ENCODE data around the gene RAB11FIP4. TPM values are rescaled to one million over a fixed set of nuclear protein-coding genes. Genes with fewer than 3 reads are reported as not detected.

The RAB11FIP4 gene
- total RNA-seq, 1 donor from 2014 or later = 10.2 TPM

GRCh38 chr17:31401456-31402254 is 10.2 kb downstream of the RAB11FIP4 start:
- Histone ChIP-seq H3K79me2 (ENCODE audit: low read depth) (no peaks in the 10 kb centered on the region), H3K27me3 (no peaks in the 10 kb centered on the region), H3F3A (ENCODE audit: low read depth) (no peaks in the 10 kb centered on the region), H3K4me2 (no peak overlapping the region), H3K9ac (no peak overlapping the region), H3K27ac (no peak overlapping the region), H2AFZ (replicated peaks) (no peak overlapping the region), H3K9me3 (ENCODE audit: low read depth) (no peaks in the 10 kb centered on the region), H3K36me3 (no peaks in the 10 kb centered on the region), H3K4me1 (no peaks in the 10 kb centered on the region), H3K4me3 (no peak overlapping the region), H4K20me1 (ENCODE audit: low read depth) (no peaks in the 10 kb centered on the region)
- Mint-ChIP-seq H3K9me3 (no peaks in the 10 kb centered on the region), H3K27ac (peak overlapping the region; percentile 30), H3K4me3 (no peak overlapping the region), H3K27me3 (ENCODE audit: insufficient read depth, low read depth) (peaks cover 17% of the 10 kb centered on the region), H3K36me3 (no peaks in the 10 kb centered on the region), H3K4me1 (peaks cover 12% of the 10 kb centered on the region)
- no peak for DNase-seq (ENCODE audit: low spot score)
- TF ChIP-seq, protein P1, sequence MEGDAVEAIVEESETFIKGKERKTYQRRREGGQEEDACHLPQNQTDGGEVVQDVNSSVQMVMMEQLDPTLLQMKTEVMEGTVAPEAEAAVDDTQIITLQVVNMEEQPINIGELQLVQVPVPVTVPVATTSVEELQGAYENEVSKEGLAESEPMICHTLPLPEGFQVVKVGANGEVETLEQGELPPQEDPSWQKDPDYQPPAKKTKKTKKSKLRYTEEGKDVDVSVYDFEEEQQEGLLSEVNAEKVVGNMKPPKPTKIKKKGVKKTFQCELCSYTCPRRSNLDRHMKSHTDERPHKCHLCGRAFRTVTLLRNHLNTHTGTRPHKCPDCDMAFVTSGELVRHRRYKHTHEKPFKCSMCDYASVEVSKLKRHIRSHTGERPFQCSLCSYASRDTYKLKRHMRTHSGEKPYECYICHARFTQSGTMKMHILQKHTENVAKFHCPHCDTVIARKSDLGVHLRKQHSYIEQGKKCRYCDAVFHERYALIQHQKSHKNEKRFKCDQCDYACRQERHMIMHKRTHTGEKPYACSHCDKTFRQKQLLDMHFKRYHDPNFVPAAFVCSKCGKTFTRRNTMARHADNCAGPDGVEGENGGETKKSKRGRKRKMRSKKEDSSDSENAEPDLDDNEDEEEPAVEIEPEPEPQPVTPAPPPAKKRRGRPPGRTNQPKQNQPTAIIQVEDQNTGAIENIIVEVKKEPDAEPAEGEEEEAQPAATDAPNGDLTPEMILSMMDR (IDR thresholded peaks at IDR 0.05) = no peak
- TF ChIP-seq EZH2phosphoT487 (IDR thresholded peaks at IDR 0.05) (no peak), EZH2 (IDR thresholded peaks at IDR 0.05) (no peak)

DNA sequence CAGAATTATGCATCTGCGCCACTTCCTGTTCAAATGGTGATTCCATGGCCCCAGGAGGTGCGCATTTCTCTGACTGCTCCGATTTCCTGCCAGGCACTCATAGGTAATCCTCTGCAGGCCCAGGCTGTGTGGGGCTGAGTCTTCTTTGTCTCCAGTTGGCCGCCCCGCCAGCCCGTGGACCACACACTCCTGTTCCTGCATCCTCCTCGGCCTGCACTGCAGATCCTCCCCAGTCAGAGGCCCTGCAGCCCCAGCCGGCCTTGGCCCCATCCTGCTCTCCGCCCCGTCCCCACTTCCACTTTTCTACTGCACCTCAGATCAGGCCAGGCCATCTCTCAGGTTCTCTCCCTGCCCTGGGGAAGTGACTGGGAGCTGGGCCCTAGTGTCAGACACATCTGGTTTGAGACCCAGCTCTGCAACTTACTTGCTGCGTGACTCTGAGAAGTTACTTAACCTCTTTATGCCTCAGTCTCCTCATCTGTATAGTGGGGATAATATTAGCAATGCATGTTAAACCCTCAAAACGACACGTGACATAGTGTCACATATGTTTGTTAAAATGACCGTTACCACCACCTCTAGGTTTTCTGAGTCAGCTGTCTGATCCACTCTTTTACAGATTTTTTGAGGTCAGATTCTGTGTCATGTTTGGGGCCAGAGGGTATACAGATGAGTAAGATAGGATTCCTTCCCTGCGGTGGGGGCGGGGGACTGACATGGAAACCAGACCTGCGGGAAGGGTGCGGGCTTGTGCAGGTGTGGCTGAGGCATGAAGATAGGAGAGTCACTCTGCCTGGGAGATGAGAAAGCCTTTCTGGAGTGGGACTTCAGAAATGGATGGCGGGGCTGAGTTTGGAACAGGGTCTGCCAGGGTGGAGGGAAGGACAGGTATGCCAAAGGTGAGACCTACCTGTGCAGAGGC is 12.8 kb downstream of the RAB11FIP4 start:
- H3K4me3 Mint-ChIP-seq = peak overlapping the region; percentile 30
- peak overlapping the region; percentile 81 for H3K27ac Mint-ChIP-seq

DNA sequence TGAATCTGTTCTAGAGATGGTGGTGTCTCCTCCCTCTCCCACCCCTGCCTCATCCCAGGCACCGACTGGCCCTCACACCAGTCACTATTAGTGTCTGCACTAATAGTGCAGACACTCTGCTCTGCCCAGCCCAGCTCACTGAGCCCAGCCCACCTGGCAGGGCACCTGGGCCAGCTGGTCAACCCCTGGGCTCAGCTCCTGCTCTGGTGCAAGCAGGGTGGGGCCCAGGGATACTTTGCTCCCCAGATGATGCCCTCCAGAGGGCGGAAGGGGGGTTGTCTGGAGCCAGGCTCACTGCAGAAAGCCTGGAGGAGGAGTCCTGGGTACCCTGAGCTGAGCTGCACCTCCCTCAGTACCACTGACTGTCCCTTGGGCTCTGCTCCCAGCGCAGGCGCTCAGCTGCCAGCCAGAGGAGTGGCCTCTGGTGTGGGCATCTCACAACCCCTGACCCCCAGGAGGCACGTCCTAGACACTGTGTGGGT is 14.5 kb downstream of the RAB11FIP4 start:
- Mint-ChIP-seq H3K36me3 (no peaks in the 10 kb centered on the region), H3K9me3 (no peaks in the 10 kb centered on the region), H3K4me1 (peaks cover 16% of the 10 kb centered on the region), H3K27ac (no peak overlapping the region), H3K4me3 (no peak overlapping the region), H3K27me3 (ENCODE audit: insufficient read depth, low read depth) (peaks cover 17% of the 10 kb centered on the region)
- H3K9ac ChIP-seq = no peak overlapping the region
- peak; percentile 32 for DNase-seq (ENCODE audit: low spot score)
- H3K27me3 ChIP-seq = no peaks in the 10 kb centered on the region
- peaks cover 5% of the 10 kb centered on the region for H3K4me1 ChIP-seq
- H3K27ac ChIP-seq = no peak overlapping the region
- H3K4me3 ChIP-seq = no peak overlapping the region
- no peak overlapping the region for H2AFZ ChIP-seq (replicated peaks)
- no peak for TF ChIP-seq EZH2 (IDR thresholded peaks at IDR 0.05)
- no peak for TF ChIP-seq EZH2phosphoT487 (IDR thresholded peaks at IDR 0.05)
- TF ChIP-seq, protein P1 (IDR thresholded peaks at IDR 0.05) = no peak
- no peaks in the 10 kb centered on the region for H3F3A ChIP-seq (ENCODE audit: low read depth)
- no peak overlapping the region for H3K4me2 ChIP-seq
- H3K79me2 ChIP-seq (ENCODE audit: low read depth) = no peaks in the 10 kb centered on the region
- H3K9me3 ChIP-seq (ENCODE audit: low read depth) = no peaks in the 10 kb centered on the region
- no peaks in the 10 kb centered on the region for H3K36me3 ChIP-seq
- no peaks in the 10 kb centered on the region for H4K20me1 ChIP-seq (ENCODE audit: low read depth)

More for the DNA sequence above, 12.8 kb downstream of the RAB11FIP4 start:
- no peak overlapping the region for H3K4me3 ChIP-seq
- H3K9me3 Mint-ChIP-seq = no peaks in the 10 kb centered on the region
- H3K9me3 ChIP-seq (ENCODE audit: low read depth) = no peaks in the 10 kb centered on the region
- no peaks in the 10 kb centered on the region for H3K27me3 ChIP-seq
- peaks cover 13% of the 10 kb centered on the region for H3K27me3 Mint-ChIP-seq (ENCODE audit: insufficient read depth, low read depth)
- no peak overlapping the region for H2AFZ ChIP-seq (replicated peaks)
- no peaks in the 10 kb centered on the region for H3K4me1 ChIP-seq
- no peak overlapping the region for H3K9ac ChIP-seq
- no peaks in the 10 kb centered on the region for H3K79me2 ChIP-seq (ENCODE audit: low read depth)
- TF ChIP-seq, protein P1 (IDR thresholded peaks at IDR 0.05) = no peak
- TF ChIP-seq EZH2phosphoT487 (IDR thresholded peaks at IDR 0.05) (no peak), EZH2 (IDR thresholded peaks at IDR 0.05) (no peak)
- H3F3A ChIP-seq (ENCODE audit: low read depth) = no peaks in the 10 kb centered on the region
- H3K36me3 Mint-ChIP-seq = no peaks in the 10 kb centered on the region
- no peaks in the 10 kb centered on the region for H3K36me3 ChIP-seq
- no peak overlapping the region for H3K4me2 ChIP-seq
- peaks cover 13% of the 10 kb centered on the region for H3K4me1 Mint-ChIP-seq
- no peaks in the 10 kb centered on the region for H4K20me1 ChIP-seq (ENCODE audit: low read depth)
- H3K27ac ChIP-seq = no peak overlapping the region
- no peak for DNase-seq (ENCODE audit: low spot score)

Data from neural progenitor cell (in vitro differentiated cells).